ENCODE data around the gene COL27A1.

GRCh38 chr9:114250235-114250568 lies 94.9 kb downstream of the COL27A1 start:
- TF ChIP-seq, protein P1, sequence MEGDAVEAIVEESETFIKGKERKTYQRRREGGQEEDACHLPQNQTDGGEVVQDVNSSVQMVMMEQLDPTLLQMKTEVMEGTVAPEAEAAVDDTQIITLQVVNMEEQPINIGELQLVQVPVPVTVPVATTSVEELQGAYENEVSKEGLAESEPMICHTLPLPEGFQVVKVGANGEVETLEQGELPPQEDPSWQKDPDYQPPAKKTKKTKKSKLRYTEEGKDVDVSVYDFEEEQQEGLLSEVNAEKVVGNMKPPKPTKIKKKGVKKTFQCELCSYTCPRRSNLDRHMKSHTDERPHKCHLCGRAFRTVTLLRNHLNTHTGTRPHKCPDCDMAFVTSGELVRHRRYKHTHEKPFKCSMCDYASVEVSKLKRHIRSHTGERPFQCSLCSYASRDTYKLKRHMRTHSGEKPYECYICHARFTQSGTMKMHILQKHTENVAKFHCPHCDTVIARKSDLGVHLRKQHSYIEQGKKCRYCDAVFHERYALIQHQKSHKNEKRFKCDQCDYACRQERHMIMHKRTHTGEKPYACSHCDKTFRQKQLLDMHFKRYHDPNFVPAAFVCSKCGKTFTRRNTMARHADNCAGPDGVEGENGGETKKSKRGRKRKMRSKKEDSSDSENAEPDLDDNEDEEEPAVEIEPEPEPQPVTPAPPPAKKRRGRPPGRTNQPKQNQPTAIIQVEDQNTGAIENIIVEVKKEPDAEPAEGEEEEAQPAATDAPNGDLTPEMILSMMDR (IDR thresholded peaks at IDR 0.05) = no peak
- TF ChIP-seq POLR2A (IDR thresholded peaks at IDR 0.05) = no peak

Measured in prostate gland (tissue), 2 donors.